Ovary (tissue), 9 donors: ENCODE measurements around the gene OGT. TPM values are rescaled to one million over a fixed set of nuclear protein-coding genes. Genes with fewer than 3 reads are reported as not detected.

Source experiments
- DNase-seq, 5 donors: peaks; one replicate each; pipeline ENCODE4 v3.0.0-alpha.2; 2019 to 2020
- H3K27ac ChIP-seq, 2 donors: fragments of 200-600 bp; one replicate each; pipeline versions ENCODE4 v1.5.1 to v1.8.0; 2019 to 2022
- H3K27me3 ChIP-seq: fragments of 200-600 bp; one replicate; pipeline ENCODE4 v1.8.0; 2022
- H3K36me3 ChIP-seq: fragments of 200-600 bp; sonication (generic); one replicate; pipeline ENCODE4 v1.5.1; 2019
- H3K4me1 ChIP-seq: one replicate; pipeline ENCODE4 v1.8.1; 2013; ENCODE audit warnings: mild to moderate bottlenecking, moderate library complexity; ENCODE audit not compliant: insufficient read depth
- H3K4me3 ChIP-seq: fragments of 200-600 bp; sonication (generic); one replicate; pipeline ENCODE4 v1.5.1; 2017
- H3K9me3 ChIP-seq, 2 donors: fragments of 200-600 bp in 1 of 2; sonication (generic) in 1 of 2; one replicate each; pipeline versions ENCODE4 v1.5.1 to v1.8.1; 2013 to 2019; ENCODE audit warnings: mild to moderate bottlenecking in 1 of 2, moderate library complexity in 1 of 2
- CTCF ChIP-seq, 3 donors: fragments of 450-650 bp in 2 of 3; fragments of 200-600 bp in 1 of 3; IDR thresholded peaks; one replicate each; pipeline versions ENCODE4 v1.5.1 to v1.8.0; 2016 to 2022; ENCODE audit warnings: antibody characterized with exemption in 3 of 3, mild to moderate bottlenecking in 1 of 3
- EP300 ChIP-seq: sonication (generic); formaldehyde crosslinking; IDR thresholded peaks from one replicate; pipeline ENCODE4 v1.6.1; 2017; ENCODE audit warnings: antibody characterized with exemption
- POLR2A ChIP-seq: fragments of 450-650 bp; IDR thresholded peaks from one replicate; pipeline ENCODE4 v1.6.1; 2017; ENCODE audit warnings: antibody characterized with exemption, mild to moderate bottlenecking, moderate library complexity
- WGBS, 3 donors: extraction: QIAGEN DNeasy Blood & Tissue Kit in 1 of 3; methylation state at CpG; one replicate each; pipeline versions ENCODE4 v1.1.5 to v1.1.7; 2013 to 2017; 5-methylcytosine and 5-hydroxymethylcytosine counted together
- intact Hi-C, 4 donors: fragments of 100-400 bp; cut with DNase I; formaldehyde crosslinking; loops; one replicate each; pipeline versions ENCODE4 v1.11.0 to v1.15.1; 2022 to 2023
- polyA plus RNA-seq, 2 donors: library from polyadenylated mRNA; stranded (reverse); fragments of 200-250 nt in 1 of 2; fragments of 350-450 nt in 1 of 2; fragmentation: Illumina TruSeq in 1 of 2; extraction: RNeasy Lipid Tissue Mini Kit (QIAGEN cat#74804) in 1 of 2; gene quantifications; one replicate each; pipeline ENCODE4 v1.2.3, GENCODE V29; 2013 to 2014
- total RNA-seq, 7 donors: library from RNA; depleted of rRNA in 2 of 7; stranded (reverse); fragments of >200 nt in 2 of 7; fragmentation: NEBNext Ultra II Directional in 3 of 7; extraction: Animal tissue kit (Norgen Biotek cat#: 25700) in 3 of 7; gene quantifications; one replicate each; pipeline versions ENCODE4 v1.1.0 to v1.2.4, GENCODE V29; 2016 to 2023
- donor health status: DM: no; HTN: no; CAD: no; lungs with moderate emphysema.
- donor health status: DM: no; HTN: no; CAD: no.
- donor health status: Bipolar disorder and iron deficiency.
- donor health status: DM: yes; HTN: yes; CAD: no.
- donor health status: DM: no; HTN: no; CAD: no.
- donor health status: DM: yes; HTN: yes; CAD: no.

OGT gene
- total and polyA plus RNA-seq, 9 donors: 44.5 to 201 (median 109) TPM

- DNase-seq: no peak
- Histone ChIP-seq H3K27me3 (no peaks in the 10 kb centered on the region), H3K9me3 (peaks cover 0 to 4% of the 10 kb centered on the region in 2 donors), H3K4me1 (no peaks in the 10 kb centered on the region), H3K27ac (peak overlapping the region in 1 of 2 donors; percentile 55), H3K36me3 (no peaks in the 10 kb centered on the region), H3K4me3 (peak overlapping the region; percentile 47)
- no peak for TF ChIP-seq POLR2A
- TF ChIP-seq CTCF (IDR thresholded peaks at IDR 0.05): no peak
- TF ChIP-seq EP300: no peak
- intact Hi-C loops: no loop called here
- WGBS, 3 donors: 28 to 41% (median 39%) methylated on average over 25 of the region's 25 CpGs
These were observed 689 bp upstream of the OGT start for GRCh38 chrX:71532078-71532752.

GRCh38 chrX:71533516-71533850 lies 579 bp downstream of the OGT start:
- Histone ChIP-seq H3K36me3 (no peaks in the 10 kb centered on the region), H3K4me1 (no peaks in the 10 kb centered on the region), H3K4me3 (peak overlapping the region; percentile 47), H3K27me3 (no peaks in the 10 kb centered on the region), H3K27ac (peak overlapping the region; percentile 72 to 80), H3K9me3 (peaks cover 0 to 4% of the 10 kb centered on the region in 2 donors)
- intact Hi-C loops: no loop called here
- 27 to 30% (median 28%) methylated on average over 12 of the region's 12 CpGs for WGBS, 3 donors
- TF ChIP-seq POLR2A (no peak), CTCF (IDR thresholded peaks at IDR 0.05) (no peak), EP300 (no peak)
- DNase-seq: no peak

GRCh38 chrX:71533851-71534561 lies 1.1 kb downstream of the OGT start:
- H3K27ac ChIP-seq: peak overlapping the region; percentile 72 to 80
- 22 to 38% (median 31%) methylated on average over 31 of the region's 31 CpGs for whole genome bisulfite sequencing, 3 donors
- peak overlapping the region; percentile 47 for H3K4me3 ChIP-seq
- DNase-seq: peak; percentile 32 to 55 (median 46)
- no peaks in the 10 kb centered on the region for H3K36me3 ChIP-seq
- H3K4me1 ChIP-seq: no peaks in the 10 kb centered on the region
- H3K9me3 ChIP-seq: peaks cover 0 to 4% of the 10 kb centered on the region in 2 donors
- intact Hi-C loops: no loop called here
- TF ChIP-seq POLR2A (no peak), CTCF (IDR thresholded peaks at IDR 0.05) (no peak), EP300 (no peak)
- H3K27me3 ChIP-seq: no peaks in the 10 kb centered on the region

GRCh38 chrX:71534773-71535544 lies 2.1 kb downstream of the OGT start:
- 26 to 34% (median 27%) methylated on average over 9 of the region's 9 CpGs for WGBS, 3 donors
- Histone ChIP-seq H3K9me3 (peaks cover 0 to 4% of the 10 kb centered on the region in 2 donors), H3K27me3 (no peaks in the 10 kb centered on the region), H3K36me3 (no peaks in the 10 kb centered on the region), H3K4me1 (peaks cover 2% of the 10 kb centered on the region), H3K27ac (no peak overlapping the region), H3K4me3 (peak overlapping the region; percentile 47)
- intact Hi-C loops: no loop called here
- DNase-seq: no peak
- TF ChIP-seq EP300: no peak
- TF ChIP-seq CTCF (IDR thresholded peaks at IDR 0.05): no peak
- no peak for TF ChIP-seq POLR2A
